ENCODE measurements around the gene NLN.
"Not testable (repeated sequence)": the region's sequence is repeated elsewhere in the genome, so short reads cannot be mapped to it uniquely, and the experiment has no call there.

Gene NLN

GRCh38 chr5:65721720-65722574, at the start of gene NLN, which contains the start of gene SGTB:
Gene NLN (plus strand): TSS chr5:65722205. CDS start chr5:65722374, 169 bp downstream.
Gene SGTB (minus strand): TSS chr5:65722109. CDS start chr5:65720807, 1,302 bp downstream.
- Histone ChIP-seq H2AFZ (ENCODE audit: low read length) (peak within 1 kb of the TSS; percentile 83), H3K9me2 (replicated peaks; ENCODE audit: insufficient read depth, low read length) (no peaks in the 10 kb centered on the region), H3K4me1 (ENCODE audit: low read length) (peaks cover 16% of the 10 kb centered on the region), H3K4me2 (ENCODE audit: low read depth, low read length) (peak within 1 kb of the TSS; percentile 81), H3K9me3 (replicated peaks; ENCODE audit: insufficient read depth, low read length) (no peaks in the 10 kb centered on the region), H3K27ac (ENCODE audit: low read length) (peak within 1 kb of the TSS; percentile 11; the same call in 1 of the 2 replicates), H3K27me3 (replicated peaks; ENCODE audit: insufficient read depth, low read length) (no peaks in the 10 kb centered on the region), H3K36me3 (replicated peaks; ENCODE audit: insufficient read depth, low read length) (no peaks in the 10 kb centered on the region), H3K4me3 (ENCODE audit: low read length) (peak within 1 kb of the TSS; percentile 98), H3K79me2 (ENCODE audit: low read length) (peaks cover 30% of the 10 kb centered on the region), H3K9ac (ENCODE audit: low read length) (peak within 1 kb of the TSS; percentile 66), H3F3A (ENCODE audit: insufficient read depth, low read length) (peaks cover 5% of the 10 kb centered on the region; the same call in 1 of the 2 replicates), H4K20me1 (ENCODE audit: insufficient read depth, low read length) (no peaks in the 10 kb centered on the region)
- TF ChIP-seq EZH2phosphoT487 (IDR thresholded peaks at IDR 0.05; ENCODE audit: low read length): no peak
- TF ChIP-seq EZH2 (optimal IDR thresholded peaks at IDR 0.05; ENCODE audit: low read depth, low read length): no peak
- TF ChIP-seq CTCF (IDR thresholded peaks at IDR 0.05; ENCODE audit: low read length): no peak
- peak; percentile 79 for DNase-seq

GRCh38 chr5:65672796-65673195, 49.2 kb upstream of the NLN start:
- no peaks in the 10 kb centered on the region for H3K79me2 ChIP-seq (ENCODE audit: low read length)
- H3K9ac ChIP-seq (ENCODE audit: low read length): no peak overlapping the region
- no peaks in the 10 kb centered on the region for H3F3A ChIP-seq (ENCODE audit: insufficient read depth, low read length)
- H2AFZ ChIP-seq (ENCODE audit: low read length): no peak overlapping the region
- no peaks in the 10 kb centered on the region for H3K36me3 ChIP-seq (replicated peaks; ENCODE audit: insufficient read depth, low read length)
- H3K27me3 ChIP-seq (replicated peaks; ENCODE audit: insufficient read depth, low read length): no peaks in the 10 kb centered on the region
- H3K4me2 ChIP-seq (ENCODE audit: low read depth, low read length): no peak overlapping the region
- H4K20me1 ChIP-seq (ENCODE audit: insufficient read depth, low read length): no peaks in the 10 kb centered on the region
- H3K27ac ChIP-seq (ENCODE audit: low read length): no peak overlapping the region
- no peak overlapping the region for H3K4me3 ChIP-seq (ENCODE audit: low read length)
- no peak for TF ChIP-seq CTCF (IDR thresholded peaks at IDR 0.05; ENCODE audit: low read length)
- TF ChIP-seq EZH2 (optimal IDR thresholded peaks at IDR 0.05; ENCODE audit: low read depth, low read length): no peak
- no peak for TF ChIP-seq EZH2phosphoT487 (IDR thresholded peaks at IDR 0.05; ENCODE audit: low read length)
- DNase-seq: no peak
- no peaks in the 10 kb centered on the region for H3K4me1 ChIP-seq (ENCODE audit: low read length)
- no peaks in the 10 kb centered on the region for H3K9me3 ChIP-seq (replicated peaks; ENCODE audit: insufficient read depth, low read length)
- no peaks in the 10 kb centered on the region for H3K9me2 ChIP-seq (replicated peaks; ENCODE audit: insufficient read depth, low read length)

DNA sequence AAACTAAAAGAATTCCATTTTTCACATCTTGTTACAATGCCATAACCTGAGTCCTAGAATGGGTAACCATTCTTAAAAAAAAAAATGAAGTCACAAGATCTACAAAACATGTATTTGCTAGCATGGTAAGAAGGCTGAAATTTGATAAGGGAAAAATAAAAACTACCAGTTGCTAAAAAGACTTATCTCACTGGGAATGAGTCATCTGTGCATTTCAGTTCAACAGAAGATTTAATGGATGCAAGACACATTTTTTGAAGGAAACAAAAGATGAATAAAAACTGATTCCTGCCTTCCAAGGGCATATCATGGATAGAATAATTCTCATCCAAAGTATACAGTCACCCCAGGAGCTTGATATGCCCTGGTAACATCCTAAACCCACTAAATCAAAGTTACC, 47.3 kb upstream of the NLN start:
- Histone ChIP-seq H3K79me2 (ENCODE audit: low read length) (no peaks in the 10 kb centered on the region), H4K20me1 (ENCODE audit: insufficient read depth, low read length) (no peaks in the 10 kb centered on the region), H3K36me3 (replicated peaks; ENCODE audit: insufficient read depth, low read length) (no peaks in the 10 kb centered on the region), H3K27ac (ENCODE audit: low read length) (no peak overlapping the region), H3K27me3 (replicated peaks; ENCODE audit: insufficient read depth, low read length) (no peaks in the 10 kb centered on the region), H3K9me3 (replicated peaks; ENCODE audit: insufficient read depth, low read length) (no peaks in the 10 kb centered on the region), H3K9ac (ENCODE audit: low read length) (no peak overlapping the region), H3F3A (ENCODE audit: insufficient read depth, low read length) (no peaks in the 10 kb centered on the region), H3K4me1 (ENCODE audit: low read length) (no peaks in the 10 kb centered on the region), H3K9me2 (replicated peaks; ENCODE audit: insufficient read depth, low read length) (no peaks in the 10 kb centered on the region), H3K4me3 (ENCODE audit: low read length) (no peak overlapping the region), H3K4me2 (ENCODE audit: low read depth, low read length) (no peak overlapping the region), H2AFZ (ENCODE audit: low read length) (no peak overlapping the region)
- DNase-seq: no peak
- no peak for TF ChIP-seq EZH2phosphoT487 (IDR thresholded peaks at IDR 0.05; ENCODE audit: low read length)
- TF ChIP-seq CTCF (IDR thresholded peaks at IDR 0.05; ENCODE audit: low read length): no peak
- TF ChIP-seq EZH2 (optimal IDR thresholded peaks at IDR 0.05; ENCODE audit: low read depth, low read length): no peak

- H4K20me1 ChIP-seq (ENCODE audit: insufficient read depth, low read length); H3K4me1 ChIP-seq (ENCODE audit: low read length); H3K9ac ChIP-seq (ENCODE audit: low read length); H3K4me3 ChIP-seq (ENCODE audit: low read length); H2AFZ ChIP-seq (ENCODE audit: low read length); H3K79me2 ChIP-seq (ENCODE audit: low read length); DNase-seq; H3K27me3 ChIP-seq (replicated peaks; ENCODE audit: insufficient read depth, low read length); H3F3A ChIP-seq (ENCODE audit: insufficient read depth, low read length); H3K9me2 ChIP-seq (replicated peaks; ENCODE audit: insufficient read depth, low read length); H3K4me2 ChIP-seq (ENCODE audit: low read depth, low read length); H3K27ac ChIP-seq (ENCODE audit: low read length); H3K36me3 ChIP-seq (replicated peaks; ENCODE audit: insufficient read depth, low read length); H3K9me3 ChIP-seq (replicated peaks; ENCODE audit: insufficient read depth, low read length): not testable (repeated sequence)
Measured at GRCh38 chr5:65676056-65676455, 45.9 kb upstream of the NLN start.
